ENCODE results near the gene SYTL2.

GRCh38 chr11:85843929-85844328, 33.0 kb upstream of the SYTL2 start:
- 0 out of 4 replicates have a peak, but pooled peaks of 1 of the 2 experiments have one; percentile 3 for TF ChIP-seq CTCF (conservative IDR thresholded peaks at IDR 0.05; ENCODE audit: low read depth in 2 of 2)
- TF ChIP-seq EZH2 (IDR thresholded peaks at IDR 0.05; ENCODE audit: low read depth, unreplicated experiment) = no peak
- TF ChIP-seq JUNB (IDR thresholded peaks at IDR 0.05; ENCODE audit: unreplicated experiment) = no peak
- TF ChIP-seq REST (IDR thresholded peaks at IDR 0.05; ENCODE audit: unreplicated experiment) = no peak

Data from GM23338 (cell line).